ENCODE data around the gene AMPD1. TPM values are rescaled to one million over a fixed set of nuclear protein-coding genes. Genes with fewer than 3 reads are reported as not detected.

The AMPD1 gene
- total RNA-seq, 1 experiment from 2014 or later: 0.19 TPM

- Histone ChIP-seq H3K4me1 (ENCODE audit: insufficient read depth, low read length, poor library complexity, severe bottlenecking) (no peaks in the 10 kb centered on the region), H3K4me3 (ENCODE audit: low read depth, low read length, poor library complexity, severe bottlenecking) (no peak overlapping the region), H3K27ac (ENCODE audit: low read depth, low read length, poor library complexity, severe bottlenecking) (no peak overlapping the region), H3K27me3 (replicated peaks; ENCODE audit: insufficient read depth, low read depth, low read length, poor library complexity) (no peaks in the 10 kb centered on the region), H3K9me3 (ENCODE audit: low read depth, low read length, poor library complexity, severe bottlenecking) (no peaks in the 10 kb centered on the region), H3K36me3 (ENCODE audit: insufficient read depth, low read length, poor library complexity, severe bottlenecking) (no peaks in the 10 kb centered on the region)
- BruUV-seq (replicated peaks): no TSS peak
- DNase-seq (ENCODE audit: low spot score): no peak
- CTCF ChIA-PET: no interaction called here
- no peak for TF ChIP-seq EZH2 (IDR thresholded peaks at IDR 0.05; ENCODE audit: borderline replicate concordance, low read depth, low read length, poor library complexity, severe bottlenecking)
- TF ChIP-seq CTCF (conservative IDR thresholded peaks at IDR 0.05; ENCODE audit: low read depth, low read length): no peak
- POLR2A ChIA-PET (ENCODE audit: low non-redundant PET): no interaction called here
- intact Hi-C loops (cut with micrococcal nuclease; ENCODE audit: unreplicated experiment): no loop called here
These were observed 2.4 kb downstream of the AMPD1 start for GRCh38 chr1:114692947-114693346.

GRCh38 chr1:114691061-114691460 is 4.3 kb downstream of the AMPD1 start:
- no peaks in the 10 kb centered on the region for H3K27me3 ChIP-seq (replicated peaks; ENCODE audit: insufficient read depth, low read depth, low read length, poor library complexity)
- no TSS peak for BruUV-seq (replicated peaks)
- no peak overlapping the region for H3K4me3 ChIP-seq (ENCODE audit: low read depth, low read length, poor library complexity, severe bottlenecking)
- no peaks in the 10 kb centered on the region for H3K4me1 ChIP-seq (ENCODE audit: insufficient read depth, low read length, poor library complexity, severe bottlenecking)
- intact Hi-C loops (cut with micrococcal nuclease; ENCODE audit: unreplicated experiment): no loop called here
- no peaks in the 10 kb centered on the region for H3K9me3 ChIP-seq (ENCODE audit: low read depth, low read length, poor library complexity, severe bottlenecking)
- ChIA-PET CTCF (no interaction called here), POLR2A (ENCODE audit: low non-redundant PET) (no interaction called here)
- H3K27ac ChIP-seq (ENCODE audit: low read depth, low read length, poor library complexity, severe bottlenecking): no peak overlapping the region
- TF ChIP-seq EZH2 (IDR thresholded peaks at IDR 0.05; ENCODE audit: borderline replicate concordance, low read depth, low read length, poor library complexity, severe bottlenecking) (no peak), CTCF (conservative IDR thresholded peaks at IDR 0.05; ENCODE audit: low read depth, low read length) (no peak)
- H3K36me3 ChIP-seq (ENCODE audit: insufficient read depth, low read length, poor library complexity, severe bottlenecking): no peaks in the 10 kb centered on the region
- DNase-seq (ENCODE audit: low spot score): no peak

- DNase-seq (ENCODE audit: low spot score): no peak
- no peaks in the 10 kb centered on the region for H3K27me3 ChIP-seq (replicated peaks; ENCODE audit: insufficient read depth, low read depth, low read length, poor library complexity)
- ChIA-PET CTCF (no interaction called here), POLR2A (ENCODE audit: low non-redundant PET) (no interaction called here)
- H3K4me1 ChIP-seq (ENCODE audit: insufficient read depth, low read length, poor library complexity, severe bottlenecking): no peaks in the 10 kb centered on the region
- no peak overlapping the region for H3K4me3 ChIP-seq (ENCODE audit: low read depth, low read length, poor library complexity, severe bottlenecking)
- intact Hi-C loops (cut with micrococcal nuclease; ENCODE audit: unreplicated experiment): no loop called here
- TF ChIP-seq CTCF (conservative IDR thresholded peaks at IDR 0.05; ENCODE audit: low read depth, low read length) (no peak), EZH2 (IDR thresholded peaks at IDR 0.05; ENCODE audit: borderline replicate concordance, low read depth, low read length, poor library complexity, severe bottlenecking) (no peak)
- no peaks in the 10 kb centered on the region for H3K9me3 ChIP-seq (ENCODE audit: low read depth, low read length, poor library complexity, severe bottlenecking)
- H3K27ac ChIP-seq (ENCODE audit: low read depth, low read length, poor library complexity, severe bottlenecking): no peak overlapping the region
- no TSS peak for BruUV-seq (replicated peaks)
- H3K36me3 ChIP-seq (ENCODE audit: insufficient read depth, low read length, poor library complexity, severe bottlenecking): no peaks in the 10 kb centered on the region
These were observed 5.2 kb downstream of the AMPD1 start for GRCh38 chr1:114690148-114690547.
